ENCODE measurements around the gene INAFM2.

GRCh38 chr15:40293006-40293405, 30.5 kb upstream of the INAFM2 start:
- TF ChIP-seq POLR2A (IDR thresholded peaks at IDR 0.05; ENCODE audit: low read depth, low read length) (no peak), CEBPB (IDR thresholded peaks at IDR 0.05; ENCODE audit: low read depth, low read length) (no peak), USF2 (IDR thresholded peaks at IDR 0.05; ENCODE audit: low read depth, low read length) (no peak), SMC3 (IDR thresholded peaks at IDR 0.05; ENCODE audit: low read depth, low read length) (no peak), RAD21 (IDR thresholded peaks at IDR 0.05; ENCODE audit: low read length) (no peak), MAFK (IDR thresholded peaks at IDR 0.05; ENCODE audit: low read depth, low read length) (no peak), RFX5 (IDR thresholded peaks at IDR 0.05; ENCODE audit: low read depth, low read length) (no peak), MXI1 (IDR thresholded peaks at IDR 0.05; ENCODE audit: borderline replicate concordance, low read depth, low read length) (no peak), FOS (IDR thresholded peaks at IDR 0.05; ENCODE audit: low read depth, low read length) (no peak), MAZ (IDR thresholded peaks at IDR 0.05; ENCODE audit: borderline replicate concordance, low read depth, low read length) (no peak)
- TF ChIP-seq, protein P1, sequence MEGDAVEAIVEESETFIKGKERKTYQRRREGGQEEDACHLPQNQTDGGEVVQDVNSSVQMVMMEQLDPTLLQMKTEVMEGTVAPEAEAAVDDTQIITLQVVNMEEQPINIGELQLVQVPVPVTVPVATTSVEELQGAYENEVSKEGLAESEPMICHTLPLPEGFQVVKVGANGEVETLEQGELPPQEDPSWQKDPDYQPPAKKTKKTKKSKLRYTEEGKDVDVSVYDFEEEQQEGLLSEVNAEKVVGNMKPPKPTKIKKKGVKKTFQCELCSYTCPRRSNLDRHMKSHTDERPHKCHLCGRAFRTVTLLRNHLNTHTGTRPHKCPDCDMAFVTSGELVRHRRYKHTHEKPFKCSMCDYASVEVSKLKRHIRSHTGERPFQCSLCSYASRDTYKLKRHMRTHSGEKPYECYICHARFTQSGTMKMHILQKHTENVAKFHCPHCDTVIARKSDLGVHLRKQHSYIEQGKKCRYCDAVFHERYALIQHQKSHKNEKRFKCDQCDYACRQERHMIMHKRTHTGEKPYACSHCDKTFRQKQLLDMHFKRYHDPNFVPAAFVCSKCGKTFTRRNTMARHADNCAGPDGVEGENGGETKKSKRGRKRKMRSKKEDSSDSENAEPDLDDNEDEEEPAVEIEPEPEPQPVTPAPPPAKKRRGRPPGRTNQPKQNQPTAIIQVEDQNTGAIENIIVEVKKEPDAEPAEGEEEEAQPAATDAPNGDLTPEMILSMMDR (conservative IDR thresholded peaks at IDR 0.05; ENCODE audit: low read depth, low read length), result no peak
